Lower leg skin (tissue), 4 donors: ENCODE measurements around the gene CLK2. TPM values are rescaled to one million over a fixed set of nuclear protein-coding genes. Genes with fewer than 3 reads are reported as not detected.
"Not testable (repeated sequence)": the region's sequence is repeated elsewhere in the genome, so short reads cannot be mapped to it uniquely, and the experiment has no call there.

Experiments
- DNase-seq, 2 donors: peaks; one replicate each; pipeline ENCODE4 v3.0.0-alpha.2; 2019; ENCODE audit warnings: low spot score in 2 of 2
- H3K4me3 ChIP-seq: fragments of 200-600 bp; sonication (generic); 2 replicates; pipeline ENCODE4 v1.5.1; 2017; ENCODE audit warnings: mild to moderate bottlenecking, low read depth; ENCODE audit not compliant: poor library complexity, severe bottlenecking
- CTCF ChIP-seq, 3 donors: fragments of 450-650 bp; IDR thresholded peaks; one replicate each; pipeline ENCODE4 v1.5.1; 2016; ENCODE audit warnings: antibody characterized with exemption in 3 of 3, mild to moderate bottlenecking in 3 of 3, moderate library complexity in 2 of 3
- POLR2A ChIP-seq, 2 donors: fragments of 450-650 bp; IDR thresholded peaks; one replicate each; pipeline ENCODE4 v1.6.1; 2016 to 2017; ENCODE audit warnings: antibody characterized with exemption in 2 of 2, mild to moderate bottlenecking in 1 of 2, moderate library complexity in 1 of 2
- WGBS, 2 donors: methylation state at CpG; one replicate each; pipeline ENCODE4 v1.1.5; 2018; 5-methylcytosine and 5-hydroxymethylcytosine counted together
- intact Hi-C: fragments of 100-400 bp; cut with DNase I; formaldehyde crosslinking; loops from one replicate; pipeline ENCODE4 v1.15.0; 2023; ENCODE audit warnings: low total_unique reads
- total RNA-seq, 4 donors: library from RNA; depleted of rRNA; stranded (reverse); fragments of >200 nt; gene quantifications; one replicate each; pipeline ENCODE4 v1.1.0, GENCODE V29; 2016

CLK2 gene
- total RNA-seq, 4 donors from 2014 or later, result 24.6 to 55.8 (median 38.0) TPM

GRCh38 chr1:155241841-155242264 lies 31.5 kb downstream of the CLK2 start:
- DNase-seq, result no peak
- TF ChIP-seq POLR2A (IDR thresholded peaks at IDR 0.05), result no peak
- 61 to 71% methylated on average over 4 of the region's 4 CpGs for WGBS, 2 donors
- intact Hi-C loops, result no loop called here
- H3K4me3 ChIP-seq, result no peak overlapping the region

- WGBS, 2 donors, result 9 to 12% methylated on average over 4 of the region's 4 CpGs
- TF ChIP-seq POLR2A (IDR thresholded peaks at IDR 0.05), result no peak
- TF ChIP-seq CTCF (IDR thresholded peaks at IDR 0.05), result no peak
- H3K4me3 ChIP-seq, result no peak overlapping the region
- intact Hi-C loops, result no loop called here
- peak; percentile 86 to 93 for DNase-seq
These were observed 32.1 kb downstream of the CLK2 start for GRCh38 chr1:155241069-155241679.

DNA sequence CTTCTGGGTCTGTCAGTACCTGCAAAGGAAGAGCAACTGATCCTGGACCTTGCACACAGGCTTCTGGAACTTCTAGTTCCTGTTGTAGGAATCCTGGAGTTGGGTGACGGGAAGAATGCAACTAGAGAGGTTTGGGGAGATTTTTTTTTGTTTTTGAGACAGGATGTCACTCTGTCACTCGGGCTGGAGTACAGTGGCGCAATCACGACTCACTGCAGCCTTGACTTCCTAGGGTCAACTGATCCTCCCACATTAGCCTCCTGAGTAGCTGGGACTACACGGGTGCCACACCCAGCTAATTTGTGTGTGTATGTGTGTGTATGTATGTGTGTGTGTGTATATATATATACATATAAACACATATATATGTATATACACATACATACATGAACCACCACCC lies 36.9 kb downstream of the CLK2 start:
- TF ChIP-seq CTCF (IDR thresholded peaks at IDR 0.05), result no peak
- TF ChIP-seq POLR2A (IDR thresholded peaks at IDR 0.05), result no peak
- no peak for DNase-seq
- no peak overlapping the region for H3K4me3 ChIP-seq
- 79% methylated on average over 5 of the region's 5 CpGs for WGBS, 2 donors
- intact Hi-C loops, result no loop called here

DNA sequence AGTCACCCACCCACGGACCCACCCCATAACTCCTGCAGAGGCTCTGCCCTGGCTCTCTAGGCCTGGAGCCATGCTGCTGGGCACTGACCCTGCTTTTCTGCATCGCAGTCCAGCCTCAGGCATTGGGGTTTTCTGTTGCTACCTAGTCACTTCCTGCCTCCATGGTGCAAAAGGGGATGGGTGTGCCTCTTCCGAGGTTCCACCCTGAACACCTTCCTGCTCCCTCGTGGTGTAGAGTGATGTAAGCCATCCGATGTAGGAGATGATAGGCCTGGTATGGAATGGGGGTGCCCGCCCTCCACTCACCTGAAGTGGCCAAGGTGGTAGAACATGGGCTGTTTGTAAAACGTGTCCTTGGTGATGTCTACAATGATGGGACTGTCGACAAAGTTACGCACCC lies 37.9 kb downstream of the CLK2 start:
- 100% methylated on average over 3 to 4 of the region's 9 CpGs for WGBS, 2 donors
- H3K4me3 ChIP-seq, DNase-seq, intact Hi-C loops: not testable (repeated sequence)

- H3K4me3 ChIP-seq, intact Hi-C loops, DNase-seq: not testable (repeated sequence)
- WGBS, 2 donors, result 79 to 97% methylated on average over 1 to 2 of the region's 5 CpGs
These were observed 39.8 kb downstream of the CLK2 start for GRCh38 chr1:155233502-155233901.

GRCh38 chr1:155232001-155232978 lies 41.0 kb downstream of the CLK2 start:
- intact Hi-C loops, result not testable (repeated sequence)

DNA sequence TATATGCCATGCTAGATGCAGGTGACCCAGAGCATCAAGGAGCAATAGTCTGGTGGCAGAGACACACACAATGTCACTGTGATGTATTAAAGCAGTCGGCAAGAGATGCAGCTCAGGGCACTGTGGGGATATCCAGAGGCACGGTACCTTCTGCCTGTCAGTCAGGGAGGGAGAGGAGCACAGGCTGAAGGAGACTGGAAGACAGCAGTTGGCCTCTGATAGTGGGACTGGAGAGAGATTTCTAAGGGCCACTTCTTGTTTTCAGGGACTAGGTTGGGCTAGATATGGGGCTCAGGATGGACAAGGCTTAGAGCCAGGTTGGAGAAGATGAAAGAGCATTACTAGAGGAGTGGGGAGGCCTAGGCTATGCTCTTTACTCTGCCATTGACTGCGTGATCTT lies 42.0 kb downstream of the CLK2 start:
- WGBS, 2 donors, result 61% methylated on average over 3 of the region's 3 CpGs
- intact Hi-C loops, H3K4me3 ChIP-seq, DNase-seq: not testable (repeated sequence)

More at GRCh38 chr1:155232001-155232978, 41.0 kb downstream of the CLK2 start:
- not testable (repeated sequence) for DNase-seq, H3K4me3 ChIP-seq
- WGBS, 2 donors, result 57 to 58% methylated on average over 11 to 13 of the region's 13 CpGs

GRCh38 chr1:155228096-155228427 lies 45.2 kb downstream of the CLK2 start:
- WGBS, 2 donors, result 53 to 63% methylated on average over 9 of the region's 9 CpGs
- intact Hi-C loops, result no loop called here
- TF ChIP-seq CTCF (IDR thresholded peaks at IDR 0.05), result no peak
- no peak for TF ChIP-seq POLR2A (IDR thresholded peaks at IDR 0.05)
- H3K4me3 ChIP-seq, result no peak overlapping the region
- no peak for DNase-seq
